MM.1S (cell line): Measurements from ENCODE around the gene NUDT15.

ENCODE experiments used
- DNase-seq: peaks from one replicate; pipeline ENCODE4 v3.0.0-alpha.2; 2015
- H2AFZ ChIP-seq: fragments of 300-600 bp; sonication (generic); 2 replicates; pipeline ENCODE4 v1.6.0; 2016; ENCODE audit warnings: antibody characterized with exemption, low read length
- H3F3A ChIP-seq: fragments of 300-600 bp; sonication (generic); 2 replicates; pipeline ENCODE4 v1.6.1; 2016; ENCODE audit warnings: mild to moderate bottlenecking, antibody characterized with exemption, low read length, moderate library complexity, mixed read lengths; ENCODE audit not compliant: insufficient read depth
- H3K27ac ChIP-seq: fragments of 300-600 bp; sonication (generic); 2 replicates; pipeline ENCODE4 v1.5.1; 2016; ENCODE audit warnings: mild to moderate bottlenecking, low read length
- H3K27me3 ChIP-seq: fragments of 300-600 bp; sonication (generic); replicated peaks from 2 replicates; pipeline ENCODE4 v1.6.0; 2016; ENCODE audit warnings: low read length; ENCODE audit not compliant: insufficient read depth
- H3K36me3 ChIP-seq: fragments of 300-600 bp; sonication (generic); replicated peaks from 2 replicates; pipeline ENCODE4 v1.6.1; 2016; ENCODE audit warnings: mild to moderate bottlenecking, low read length, mixed read lengths; ENCODE audit not compliant: insufficient read depth
- H3K4me1 ChIP-seq: fragments of 300-600 bp; sonication (generic); 2 replicates; pipeline ENCODE4 v1.6.1; 2016; ENCODE audit warnings: low read length, mixed read lengths
- H3K4me2 ChIP-seq: fragments of 300-600 bp; sonication (generic); 2 replicates; pipeline ENCODE4 v1.6.0; 2016; ENCODE audit warnings: low read depth, low read length
- H3K4me3 ChIP-seq: fragments of 300-600 bp; sonication (generic); 2 replicates; pipeline ENCODE4 v1.5.1; 2016; ENCODE audit warnings: low read length, mixed read lengths
- H3K79me2 ChIP-seq: fragments of 300-600 bp; sonication (generic); 2 replicates; pipeline ENCODE4 v1.6.1; 2016; ENCODE audit warnings: mixed run types, low read length, mixed read lengths
- H3K9ac ChIP-seq: fragments of 300-600 bp; sonication (generic); 2 replicates; pipeline ENCODE4 v1.6.1; 2016; ENCODE audit warnings: low read length, mixed read lengths
- H3K9me2 ChIP-seq: fragments of 300-600 bp; sonication (generic); replicated peaks from 2 replicates; pipeline ENCODE4 v1.6.1; 2016; ENCODE audit warnings: mild to moderate bottlenecking, low read length, mixed read lengths; ENCODE audit not compliant: insufficient read depth
- H3K9me3 ChIP-seq: fragments of 300-600 bp; sonication (generic); replicated peaks from 2 replicates; pipeline ENCODE4 v1.6.1; 2016; ENCODE audit warnings: mild to moderate bottlenecking, low read length, mixed read lengths; ENCODE audit not compliant: insufficient read depth
- H4K20me1 ChIP-seq: fragments of 300-600 bp; sonication (generic); 2 replicates; pipeline ENCODE4 v1.6.1; 2016; ENCODE audit warnings: mild to moderate bottlenecking, low read length, moderate library complexity, mixed read lengths; ENCODE audit not compliant: insufficient read depth
- EZH2 ChIP-seq: fragments of 300-600 bp; sonication (generic); optimal IDR thresholded peaks from 2 replicates; pipeline ENCODE3; 2017; ENCODE audit warnings: low read depth, mild to moderate bottlenecking, antibody characterized with exemption, low read length, mixed read lengths
- EZH2phosphoT487 ChIP-seq: fragments of 300-600 bp; sonication (generic); IDR thresholded peaks from 2 replicates; pipeline ENCODE4 v1.6.1; 2018; ENCODE audit warnings: antibody characterized with exemption, low read length
- TF ChIP-seq, protein P1 (sequence below): fragments of 300-600 bp; sonication (generic); IDR thresholded peaks from 2 replicates; pipeline ENCODE4 v1.5.1; 2016; ENCODE audit warnings: antibody characterized with exemption, low read length, mixed read lengths

Gene NUDT15

GRCh38 chr13:48014359-48014758 lies 23.2 kb upstream of the NUDT15 start:
- Histone ChIP-seq H3K9me2 (no peaks in the 10 kb centered on the region), H3K27ac (no peak overlapping the region), H4K20me1 (no peaks in the 10 kb centered on the region), H3K4me2 (no peak overlapping the region), H2AFZ (no peak overlapping the region), H3K27me3 (no peaks in the 10 kb centered on the region), H3K79me2 (no peaks in the 10 kb centered on the region), H3K4me3 (no peak overlapping the region), H3K9me3 (no peaks in the 10 kb centered on the region), H3K9ac (no peak overlapping the region), H3K36me3 (no peaks in the 10 kb centered on the region), H3K4me1 (no peaks in the 10 kb centered on the region), H3F3A (no peaks in the 10 kb centered on the region)
- DNase-seq = no peak
- TF ChIP-seq EZH2 (no peak), EZH2phosphoT487 (no peak)
- TF ChIP-seq, protein P1, sequence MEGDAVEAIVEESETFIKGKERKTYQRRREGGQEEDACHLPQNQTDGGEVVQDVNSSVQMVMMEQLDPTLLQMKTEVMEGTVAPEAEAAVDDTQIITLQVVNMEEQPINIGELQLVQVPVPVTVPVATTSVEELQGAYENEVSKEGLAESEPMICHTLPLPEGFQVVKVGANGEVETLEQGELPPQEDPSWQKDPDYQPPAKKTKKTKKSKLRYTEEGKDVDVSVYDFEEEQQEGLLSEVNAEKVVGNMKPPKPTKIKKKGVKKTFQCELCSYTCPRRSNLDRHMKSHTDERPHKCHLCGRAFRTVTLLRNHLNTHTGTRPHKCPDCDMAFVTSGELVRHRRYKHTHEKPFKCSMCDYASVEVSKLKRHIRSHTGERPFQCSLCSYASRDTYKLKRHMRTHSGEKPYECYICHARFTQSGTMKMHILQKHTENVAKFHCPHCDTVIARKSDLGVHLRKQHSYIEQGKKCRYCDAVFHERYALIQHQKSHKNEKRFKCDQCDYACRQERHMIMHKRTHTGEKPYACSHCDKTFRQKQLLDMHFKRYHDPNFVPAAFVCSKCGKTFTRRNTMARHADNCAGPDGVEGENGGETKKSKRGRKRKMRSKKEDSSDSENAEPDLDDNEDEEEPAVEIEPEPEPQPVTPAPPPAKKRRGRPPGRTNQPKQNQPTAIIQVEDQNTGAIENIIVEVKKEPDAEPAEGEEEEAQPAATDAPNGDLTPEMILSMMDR = no peak

DNA sequence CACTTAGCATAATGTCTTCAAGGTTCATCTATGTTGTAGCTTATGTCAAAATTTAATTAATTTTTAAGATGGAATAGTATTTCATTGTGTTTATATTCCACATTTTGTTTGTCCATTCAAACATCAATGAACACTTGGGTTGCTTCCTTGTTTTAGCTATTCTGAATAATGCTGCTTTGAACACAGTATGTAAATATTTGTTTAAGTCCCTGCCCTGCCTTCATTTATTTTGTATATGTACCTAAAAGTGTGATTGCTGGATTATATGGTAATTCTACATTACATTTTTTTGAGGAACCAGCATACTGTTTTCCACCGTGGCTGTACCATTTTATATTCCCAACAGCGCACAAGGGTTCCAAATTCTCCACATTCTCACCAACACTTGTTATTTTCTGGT lies 18.9 kb upstream of the NUDT15 start:
- Histone ChIP-seq H3K4me2 (no peak overlapping the region), H4K20me1 (no peaks in the 10 kb centered on the region), H3K9me2 (no peaks in the 10 kb centered on the region), H3K9me3 (no peaks in the 10 kb centered on the region), H3K4me3 (no peak overlapping the region), H3K27ac (no peak overlapping the region), H3K79me2 (no peaks in the 10 kb centered on the region), H3K9ac (no peak overlapping the region), H3K36me3 (no peaks in the 10 kb centered on the region), H3K27me3 (no peaks in the 10 kb centered on the region), H3K4me1 (no peaks in the 10 kb centered on the region), H3F3A (no peaks in the 10 kb centered on the region), H2AFZ (no peak overlapping the region)
- TF ChIP-seq EZH2 = no peak
- TF ChIP-seq, protein P1 = no peak
- TF ChIP-seq EZH2phosphoT487 = no peak
- no peak for DNase-seq

GRCh38 chr13:48019796-48020195 lies 17.7 kb upstream of the NUDT15 start:
- Histone ChIP-seq H3K4me3 (no peak overlapping the region), H3K36me3 (no peaks in the 10 kb centered on the region), H3K4me2 (no peak overlapping the region), H3K27me3 (no peaks in the 10 kb centered on the region), H3F3A (no peaks in the 10 kb centered on the region), H2AFZ (no peak overlapping the region), H4K20me1 (no peaks in the 10 kb centered on the region), H3K9ac (no peak overlapping the region), H3K27ac (no peak overlapping the region), H3K9me2 (no peaks in the 10 kb centered on the region), H3K4me1 (no peaks in the 10 kb centered on the region), H3K79me2 (no peaks in the 10 kb centered on the region), H3K9me3 (no peaks in the 10 kb centered on the region)
- DNase-seq = no peak
- no peak for TF ChIP-seq EZH2

DNA sequence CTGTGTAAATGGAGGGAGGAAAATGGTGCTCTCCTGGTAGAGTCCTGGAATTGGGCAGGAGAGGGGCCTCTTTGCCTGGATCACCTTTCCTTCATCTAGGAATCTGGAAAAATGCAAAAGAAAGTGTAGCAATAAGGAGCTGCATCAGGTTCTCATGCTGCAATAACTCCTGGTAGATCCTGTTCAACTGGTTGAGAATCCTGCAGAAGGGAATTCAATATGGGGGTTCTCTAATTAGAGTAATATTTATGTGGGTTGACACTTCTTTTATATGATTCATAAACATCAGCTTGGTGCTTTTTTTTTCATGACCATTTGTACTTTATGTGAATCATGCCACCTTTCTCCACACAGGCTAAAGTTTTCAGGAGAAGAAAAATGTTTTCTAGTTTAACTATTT lies 9.5 kb upstream of the NUDT15 start:
- Histone ChIP-seq H3K9me2 (no peaks in the 10 kb centered on the region), H3K79me2 (no peaks in the 10 kb centered on the region), H2AFZ (no peak overlapping the region), H3K27me3 (no peaks in the 10 kb centered on the region), H3K27ac (no peak overlapping the region), H4K20me1 (no peaks in the 10 kb centered on the region), H3K4me1 (no peaks in the 10 kb centered on the region), H3K36me3 (no peaks in the 10 kb centered on the region), H3K4me3 (no peak overlapping the region), H3K9me3 (no peaks in the 10 kb centered on the region), H3K4me2 (no peak overlapping the region), H3F3A (no peaks in the 10 kb centered on the region), H3K9ac (no peak overlapping the region)
- TF ChIP-seq EZH2phosphoT487 = no peak
- DNase-seq = no peak
